ENCODE results near the gene NDST1. TPM values are rescaled to one million over a fixed set of nuclear protein-coding genes. Genes with fewer than 3 reads are reported as not detected.

Gene NDST1
- total RNA-seq, 1 donor from 2014 or later: 321 TPM

GRCh38 chr5:150595466-150596031 lies 87.6 kb downstream of the NDST1 start:
- H3K4me3 Mint-ChIP-seq (ENCODE audit: unreplicated experiment): no peak overlapping the region
- H3K9me3 ChIP-seq (ENCODE audit: insufficient read depth, low read depth, low read length): no peaks in the 10 kb centered on the region
- peak overlapping the region; percentile 80 for H3K27ac ChIP-seq (ENCODE audit: low read depth, low read length)
- DNase-seq (ENCODE audit: low read depth) (peak; percentile 92), FAIRE-seq (no peak)
- no peaks in the 10 kb centered on the region for H3K9me3 Mint-ChIP-seq (ENCODE audit: unreplicated experiment)
- no peaks in the 10 kb centered on the region for H3K79me2 ChIP-seq (ENCODE audit: insufficient read depth, low read length)
- H3K9ac ChIP-seq (ENCODE audit: low read length): peak overlapping the region; percentile 63
- no peaks in the 10 kb centered on the region for H3K36me3 ChIP-seq (ENCODE audit: insufficient read depth, low read length)
- H4K20me1 ChIP-seq (ENCODE audit: insufficient read depth, low read length): no peaks in the 10 kb centered on the region
- H3K27me3 ChIP-seq (ENCODE audit: insufficient read depth, low read length): no peaks in the 10 kb centered on the region
- H3K4me1 ChIP-seq (ENCODE audit: insufficient read depth, low read length): peaks cover 35% of the 10 kb centered on the region
- peak overlapping the region; percentile 42 for H3K4me2 ChIP-seq (ENCODE audit: low read length)
- peak overlapping the region; percentile 86 for H3K27ac Mint-ChIP-seq (ENCODE audit: unreplicated experiment)
- H3K27me3 Mint-ChIP-seq (ENCODE audit: low read depth, unreplicated experiment): peaks cover 16% of the 10 kb centered on the region
- no peaks in the 10 kb centered on the region for H3K36me3 Mint-ChIP-seq (ENCODE audit: low read depth, unreplicated experiment)
- H3K4me1 Mint-ChIP-seq (ENCODE audit: low read depth, unreplicated experiment): peaks cover 23% of the 10 kb centered on the region
- TF ChIP-seq EZH2 (IDR thresholded peaks at IDR 0.05; ENCODE audit: insufficient read depth, low read length): no peak
- TF ChIP-seq, protein P1, sequence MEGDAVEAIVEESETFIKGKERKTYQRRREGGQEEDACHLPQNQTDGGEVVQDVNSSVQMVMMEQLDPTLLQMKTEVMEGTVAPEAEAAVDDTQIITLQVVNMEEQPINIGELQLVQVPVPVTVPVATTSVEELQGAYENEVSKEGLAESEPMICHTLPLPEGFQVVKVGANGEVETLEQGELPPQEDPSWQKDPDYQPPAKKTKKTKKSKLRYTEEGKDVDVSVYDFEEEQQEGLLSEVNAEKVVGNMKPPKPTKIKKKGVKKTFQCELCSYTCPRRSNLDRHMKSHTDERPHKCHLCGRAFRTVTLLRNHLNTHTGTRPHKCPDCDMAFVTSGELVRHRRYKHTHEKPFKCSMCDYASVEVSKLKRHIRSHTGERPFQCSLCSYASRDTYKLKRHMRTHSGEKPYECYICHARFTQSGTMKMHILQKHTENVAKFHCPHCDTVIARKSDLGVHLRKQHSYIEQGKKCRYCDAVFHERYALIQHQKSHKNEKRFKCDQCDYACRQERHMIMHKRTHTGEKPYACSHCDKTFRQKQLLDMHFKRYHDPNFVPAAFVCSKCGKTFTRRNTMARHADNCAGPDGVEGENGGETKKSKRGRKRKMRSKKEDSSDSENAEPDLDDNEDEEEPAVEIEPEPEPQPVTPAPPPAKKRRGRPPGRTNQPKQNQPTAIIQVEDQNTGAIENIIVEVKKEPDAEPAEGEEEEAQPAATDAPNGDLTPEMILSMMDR (IDR thresholded peaks at IDR 0.05; ENCODE audit: insufficient read depth, low read depth, low read length): no peak
- H3K4me3 ChIP-seq (ENCODE audit: insufficient read depth, low read depth, low read length): no peak overlapping the region
- no peak overlapping the region for H2AFZ ChIP-seq (ENCODE audit: low read depth, low read length)

DNA sequence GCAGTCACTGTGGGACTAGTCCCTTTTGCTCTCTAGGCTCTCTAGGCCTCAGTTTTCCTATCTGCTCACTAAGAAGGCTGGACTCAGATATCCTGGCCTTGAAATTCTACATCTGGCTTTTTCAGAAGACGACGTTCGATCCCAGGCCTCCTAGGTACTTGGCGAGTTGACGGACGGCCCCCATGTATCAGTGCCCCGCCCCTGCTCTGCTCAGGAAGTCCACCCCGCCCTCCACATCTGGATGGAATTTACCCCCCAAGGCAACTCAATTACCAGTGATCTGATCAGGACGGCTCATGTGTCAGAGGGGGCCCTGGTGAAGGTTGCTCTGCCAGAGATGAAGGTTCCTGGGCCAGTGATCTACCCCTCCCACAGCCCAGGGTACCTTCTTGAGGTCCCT lies 88.4 kb downstream of the NDST1 start:
- no peaks in the 10 kb centered on the region for H4K20me1 ChIP-seq (ENCODE audit: insufficient read depth, low read length)
- peak overlapping the region; percentile 42 for H3K4me2 ChIP-seq (ENCODE audit: low read length)

GRCh38 chr5:150596826-150597225 lies 88.9 kb downstream of the NDST1 start:
- H3K27ac ChIP-seq (ENCODE audit: low read depth, low read length): no peak overlapping the region
- no peaks in the 10 kb centered on the region for H3K79me2 ChIP-seq (ENCODE audit: insufficient read depth, low read length)
- H3K9me3 ChIP-seq (ENCODE audit: insufficient read depth, low read depth, low read length): no peaks in the 10 kb centered on the region
- DNase-seq (ENCODE audit: low read depth): no peak
- TF ChIP-seq, protein P1 (IDR thresholded peaks at IDR 0.05; ENCODE audit: insufficient read depth, low read depth, low read length): no peak
- TF ChIP-seq EZH2 (IDR thresholded peaks at IDR 0.05; ENCODE audit: insufficient read depth, low read length): no peak
- no peaks in the 10 kb centered on the region for H3K36me3 Mint-ChIP-seq (ENCODE audit: low read depth, unreplicated experiment)
- H3K27me3 ChIP-seq (ENCODE audit: insufficient read depth, low read length): no peaks in the 10 kb centered on the region
- no peaks in the 10 kb centered on the region for H3K9me3 Mint-ChIP-seq (ENCODE audit: unreplicated experiment)
- no peak overlapping the region for H2AFZ ChIP-seq (ENCODE audit: low read depth, low read length)
- H3K4me3 Mint-ChIP-seq (ENCODE audit: unreplicated experiment): no peak overlapping the region
- H3K27me3 Mint-ChIP-seq (ENCODE audit: low read depth, unreplicated experiment): peaks cover 15% of the 10 kb centered on the region
- no peaks in the 10 kb centered on the region for H4K20me1 ChIP-seq (ENCODE audit: insufficient read depth, low read length)
- H3K36me3 ChIP-seq (ENCODE audit: insufficient read depth, low read length): no peaks in the 10 kb centered on the region
- H3K4me1 Mint-ChIP-seq (ENCODE audit: low read depth, unreplicated experiment): peaks cover 19% of the 10 kb centered on the region
- no peak overlapping the region for H3K9ac ChIP-seq (ENCODE audit: low read length)
- peaks cover 28% of the 10 kb centered on the region for H3K4me1 ChIP-seq (ENCODE audit: insufficient read depth, low read length)
- H3K4me3 ChIP-seq (ENCODE audit: insufficient read depth, low read depth, low read length): no peak overlapping the region
- FAIRE-seq: no peak
- no peak overlapping the region for H3K27ac Mint-ChIP-seq (ENCODE audit: unreplicated experiment)
- no peak overlapping the region for H3K4me2 ChIP-seq (ENCODE audit: low read length)

More for the DNA sequence above, 88.4 kb downstream of the NDST1 start:
- H3K4me3 ChIP-seq (ENCODE audit: insufficient read depth, low read depth, low read length): no peak overlapping the region
- Mint-ChIP-seq H3K4me3 (ENCODE audit: unreplicated experiment) (no peak overlapping the region), H3K36me3 (ENCODE audit: low read depth, unreplicated experiment) (no peaks in the 10 kb centered on the region), H3K9me3 (ENCODE audit: unreplicated experiment) (no peaks in the 10 kb centered on the region), H3K27ac (ENCODE audit: unreplicated experiment) (peak overlapping the region; percentile 86), H3K4me1 (ENCODE audit: low read depth, unreplicated experiment) (peaks cover 21% of the 10 kb centered on the region), H3K27me3 (ENCODE audit: low read depth, unreplicated experiment) (peaks cover 15% of the 10 kb centered on the region)
- TF ChIP-seq, protein P1 (IDR thresholded peaks at IDR 0.05; ENCODE audit: insufficient read depth, low read depth, low read length): no peak
- TF ChIP-seq EZH2 (IDR thresholded peaks at IDR 0.05; ENCODE audit: insufficient read depth, low read length): no peak
- H3K36me3 ChIP-seq (ENCODE audit: insufficient read depth, low read length): no peaks in the 10 kb centered on the region
- no peaks in the 10 kb centered on the region for H3K9me3 ChIP-seq (ENCODE audit: insufficient read depth, low read depth, low read length)
- peak overlapping the region; percentile 75 for H3K27ac ChIP-seq (ENCODE audit: low read depth, low read length)
- H3K27me3 ChIP-seq (ENCODE audit: insufficient read depth, low read length): no peaks in the 10 kb centered on the region
- H3K9ac ChIP-seq (ENCODE audit: low read length): peak overlapping the region; percentile 63
- H3K79me2 ChIP-seq (ENCODE audit: insufficient read depth, low read length): no peaks in the 10 kb centered on the region
- FAIRE-seq: no peak
- H3K4me1 ChIP-seq (ENCODE audit: insufficient read depth, low read length): peaks cover 29% of the 10 kb centered on the region
- H2AFZ ChIP-seq (ENCODE audit: low read depth, low read length): no peak overlapping the region
- DNase-seq (ENCODE audit: low read depth): no peak

Data from astrocyte (in vitro differentiated cells and primary cell).